HepG2 (cell line): Measurements from ENCODE around the gene HCAR1. TPM values are rescaled to one million over a fixed set of nuclear protein-coding genes. Genes with fewer than 3 reads are reported as not detected.

Experiments used
- EZH2 ChIP-seq: conservative IDR thresholded peaks from 2 replicates; pipeline ENCODE4 v1.6.1; 2012; ENCODE audit warnings: mild to moderate bottlenecking, low read depth, low read length, moderate library complexity
- GTF2F1 ChIP-seq: fragments of 150-350 bp; IDR thresholded peaks from 2 replicates; pipeline ENCODE4 v1.6.1; 2014; ENCODE audit warnings: low read length
- MBD4 ChIP-seq: IDR thresholded peaks from 2 replicates; pipeline ENCODE4 v1.6.1; 2012; ENCODE audit warnings: low read length, inconsistent platforms, borderline replicate concordance
- NFATC3 ChIP-seq: sonication (generic); formaldehyde crosslinking; IDR thresholded peaks from 2 replicates; pipeline ENCODE4 v1.5.1; 2020; ENCODE audit warnings: mild to moderate bottlenecking, missing genetic modification reagents
- PHF8 ChIP-seq: sonication (generic); formaldehyde crosslinking; IDR thresholded peaks from 2 replicates; pipeline ENCODE4 v1.5.0; 2020; ENCODE audit warnings: missing genetic modification reagents
- REPIN1 ChIP-seq: sonication (generic); formaldehyde crosslinking; IDR thresholded peaks from 2 replicates; pipeline ENCODE4 v1.8.0; 2022; ENCODE audit warnings: missing genetic modification reagents, low read depth, mild to moderate bottlenecking, borderline replicate concordance
- SIX1 ChIP-seq: sonication (generic); formaldehyde crosslinking; IDR thresholded peaks from 2 replicates; pipeline ENCODE4 v1.4.0; 2020; ENCODE audit warnings: missing genetic modification reagents, borderline replicate concordance
- TARDBP ChIP-seq: sonication (generic); formaldehyde crosslinking; IDR thresholded peaks from 2 replicates; pipeline ENCODE4 v1.8.0; 2022; ENCODE audit warnings: mild to moderate bottlenecking, missing genetic modification reagents
- XRCC5 ChIP-seq: fragments of 200-400 bp; formaldehyde crosslinking; optimal IDR thresholded peaks from 2 replicates; pipeline ENCODE3; 2017; ENCODE audit warnings: mild to moderate bottlenecking, low read length
- ZNF205 ChIP-seq: IDR thresholded peaks from 2 replicates; pipeline ENCODE4 v1.6.1; 2018; ENCODE audit warnings: missing biosample characterization, missing genetic modification reagents
- ZNF296 ChIP-seq: sonication (generic); formaldehyde crosslinking; conservative IDR thresholded peaks from 2 replicates; pipeline ENCODE4 v1.5.0; 2020; ENCODE audit warnings: mild to moderate bottlenecking, missing genetic modification reagents
- ZNF543 ChIP-seq: sonication (generic); formaldehyde crosslinking; IDR thresholded peaks from 2 replicates; pipeline ENCODE4 v1.4.0; 2020; ENCODE audit warnings: mild to moderate bottlenecking, missing genetic modification reagents
- ZNF7 ChIP-seq: IDR thresholded peaks from 2 replicates; pipeline ENCODE4 v1.6.1; 2016; ENCODE audit warnings: missing biosample characterization, missing genetic modification reagents
- ZNF749 ChIP-seq: sonication (generic); formaldehyde crosslinking; IDR thresholded peaks from 2 replicates; pipeline ENCODE4 v1.8.0; 2022; ENCODE audit warnings: mild to moderate bottlenecking, missing genetic modification reagents, moderate library complexity, borderline replicate concordance
- ZNF775 ChIP-seq: sonication (generic); formaldehyde crosslinking; IDR thresholded peaks from 2 replicates; pipeline ENCODE4 v1.4.0; 2020; ENCODE audit warnings: missing genetic modification reagents, mild to moderate bottlenecking, moderate library complexity, borderline replicate concordance
- polyA plus RNA-seq, 8 experiments: library from polyadenylated mRNA; depleted of rRNA in 3 of 8; stranded (reverse) in 7 of 8; unstranded in 1 of 8; fragments of >200 nt; fragmentation: Illumina TruSeq in 4 of 8; extraction: Trizol in 4 of 8; gene quantifications; 2 replicates each; pipeline versions ENCODE4 v1.2.1 to v1.2.3, GENCODE V29; 2011 to 2016; ENCODE audit warnings: low read depth in 4 of 8, missing spikeins in 1 of 8, mixed read lengths in 1 of 8; ENCODE audit not compliant: insufficient read depth in 1 of 8
- total RNA-seq, 5 experiments: library from RNA; depleted of rRNA; stranded (reverse); fragments of >200 nt; fragmentation: Illumina TruSeq; extraction: Trizol; gene quantifications; 2 replicates each; pipeline ENCODE4 v1.2.3, GENCODE V29; 2016; ENCODE audit warnings: low read depth in 1 of 5
- TF ChIP-seq, protein P1 (sequence below): sonication (generic); formaldehyde crosslinking; IDR thresholded peaks from 2 replicates; pipeline ENCODE4 v1.5.0; 2020; ENCODE audit warnings: missing genetic modification reagents
- TF ChIP-seq, protein P2 (sequence below): sonication (generic); formaldehyde crosslinking; IDR thresholded peaks from 2 replicates; pipeline ENCODE4 v1.8.0; 2022; ENCODE audit warnings: mild to moderate bottlenecking, missing genetic modification reagents, moderate library complexity
- TF ChIP-seq, protein P3 (sequence below): IDR thresholded peaks from 2 replicates; pipeline ENCODE4 v1.6.1; 2012; ENCODE audit warnings: inconsistent platforms
- TF ChIP-seq, protein P4 (sequence below): sonication (generic); formaldehyde crosslinking; IDR thresholded peaks from 2 replicates; pipeline ENCODE4 v1.4.0; 2020; ENCODE audit warnings: missing genetic modification reagents
- TF ChIP-seq, protein P5 (sequence below), 2 experiments: fragments of 450-650 bp in 1 of 2; sonication (generic) in 1 of 2; formaldehyde crosslinking; IDR thresholded peaks; 2 replicates each; pipeline versions ENCODE4 v1.5.0 to v1.8.0; 2020 to 2022; ENCODE audit warnings: mild to moderate bottlenecking in 1 of 2, missing genetic modification reagents in 1 of 2
- TF ChIP-seq, protein P6 (sequence below): sonication (generic); formaldehyde crosslinking; IDR thresholded peaks from 2 replicates; pipeline ENCODE4 v1.8.1; 2023; ENCODE audit warnings: missing genetic modification reagents, mild to moderate bottlenecking, borderline replicate concordance

The HCAR1 gene
- total and polyA plus RNA-seq, 2 of the 13 experiments (the other 11 are each of a cell fraction or from before 2014, with no cell fraction given) = 0.53 to 4.4 TPM

DNA sequence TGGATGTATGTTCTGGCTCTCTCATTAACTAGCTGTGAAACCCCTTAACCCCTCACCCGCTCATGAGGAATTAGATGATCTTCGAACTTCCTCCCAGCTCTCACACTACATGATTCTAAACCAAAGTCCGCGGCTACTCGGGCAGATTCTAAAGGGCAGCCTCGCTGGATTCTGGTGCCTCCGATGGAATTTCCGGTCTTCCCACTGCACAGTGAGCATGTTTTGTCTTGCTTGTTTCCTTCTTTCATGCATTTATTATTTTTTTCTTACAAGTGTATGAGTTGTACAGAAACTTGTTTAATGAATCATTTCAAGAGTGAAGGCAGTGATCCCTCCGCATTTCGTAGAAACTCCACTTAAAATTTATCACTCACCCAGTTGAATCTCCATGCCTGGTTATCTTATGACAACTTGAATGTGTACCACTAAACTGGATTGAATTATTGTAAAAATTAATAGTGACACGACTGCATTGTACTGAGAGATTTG, 9.5 kb downstream of the HCAR1 start (continued):
- TF ChIP-seq, protein P1, sequence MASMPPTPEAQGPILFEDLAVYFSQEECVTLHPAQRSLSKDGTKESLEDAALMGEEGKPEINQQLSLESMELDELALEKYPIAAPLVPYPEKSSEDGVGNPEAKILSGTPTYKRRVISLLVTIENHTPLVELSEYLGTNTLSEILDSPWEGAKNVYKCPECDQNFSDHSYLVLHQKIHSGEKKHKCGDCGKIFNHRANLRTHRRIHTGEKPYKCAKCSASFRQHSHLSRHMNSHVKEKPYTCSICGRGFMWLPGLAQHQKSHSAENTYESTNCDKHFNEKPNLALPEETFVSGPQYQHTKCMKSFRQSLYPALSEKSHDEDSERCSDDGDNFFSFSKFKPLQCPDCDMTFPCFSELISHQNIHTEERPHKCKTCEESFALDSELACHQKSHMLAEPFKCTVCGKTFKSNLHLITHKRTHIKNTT (CRISPR knock-in tag) = no peak
- TF ChIP-seq ZNF296 (CRISPR knock-in tag) (no peak), NFATC3 (CRISPR knock-in tag) (no peak), PHF8 (CRISPR knock-in tag) (no peak), ZNF7 (no peak), MBD4 (no peak), GTF2F1 (no peak), SIX1 (no peak), ZNF775 (CRISPR knock-in tag) (no peak), XRCC5 (no peak), TARDBP (CRISPR knock-in tag) (no peak), ZNF749 (no peak), REPIN1 (CRISPR knock-in tag) (no peak), ZNF543 (no peak), ZNF205 (no peak), EZH2 (no peak)
- TF ChIP-seq, protein P2, sequence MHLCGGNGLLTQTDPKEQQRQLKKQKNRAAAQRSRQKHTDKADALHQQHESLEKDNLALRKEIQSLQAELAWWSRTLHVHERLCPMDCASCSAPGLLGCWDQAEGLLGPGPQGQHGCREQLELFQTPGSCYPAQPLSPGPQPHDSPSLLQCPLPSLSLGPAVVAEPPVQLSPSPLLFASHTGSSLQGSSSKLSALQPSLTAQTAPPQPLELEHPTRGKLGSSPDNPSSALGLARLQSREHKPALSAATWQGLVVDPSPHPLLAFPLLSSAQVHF (CRISPR knock-in tag) = no peak
- TF ChIP-seq, protein P3, sequence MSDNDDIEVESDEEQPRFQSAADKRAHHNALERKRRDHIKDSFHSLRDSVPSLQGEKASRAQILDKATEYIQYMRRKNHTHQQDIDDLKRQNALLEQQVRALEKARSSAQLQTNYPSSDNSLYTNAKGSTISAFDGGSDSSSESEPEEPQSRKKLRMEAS = peak; percentile 56; the same call in 1 of the 2 replicates
- TF ChIP-seq, protein P4, sequence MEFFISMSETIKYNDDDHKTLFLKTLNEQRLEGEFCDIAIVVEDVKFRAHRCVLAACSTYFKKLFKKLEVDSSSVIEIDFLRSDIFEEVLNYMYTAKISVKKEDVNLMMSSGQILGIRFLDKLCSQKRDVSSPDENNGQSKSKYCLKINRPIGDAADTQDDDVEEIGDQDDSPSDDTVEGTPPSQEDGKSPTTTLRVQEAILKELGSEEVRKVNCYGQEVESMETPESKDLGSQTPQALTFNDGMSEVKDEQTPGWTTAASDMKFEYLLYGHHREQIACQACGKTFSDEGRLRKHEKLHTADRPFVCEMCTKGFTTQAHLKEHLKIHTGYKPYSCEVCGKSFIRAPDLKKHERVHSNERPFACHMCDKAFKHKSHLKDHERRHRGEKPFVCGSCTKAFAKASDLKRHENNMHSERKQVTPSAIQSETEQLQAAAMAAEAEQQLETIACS (CRISPR knock-in tag) = no peak
- TF ChIP-seq, protein P5, sequence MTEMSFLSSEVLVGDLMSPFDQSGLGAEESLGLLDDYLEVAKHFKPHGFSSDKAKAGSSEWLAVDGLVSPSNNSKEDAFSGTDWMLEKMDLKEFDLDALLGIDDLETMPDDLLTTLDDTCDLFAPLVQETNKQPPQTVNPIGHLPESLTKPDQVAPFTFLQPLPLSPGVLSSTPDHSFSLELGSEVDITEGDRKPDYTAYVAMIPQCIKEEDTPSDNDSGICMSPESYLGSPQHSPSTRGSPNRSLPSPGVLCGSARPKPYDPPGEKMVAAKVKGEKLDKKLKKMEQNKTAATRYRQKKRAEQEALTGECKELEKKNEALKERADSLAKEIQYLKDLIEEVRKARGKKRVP (CRISPR knock-in tag; IDR thresholded peaks at IDR 0.05) = no peak
- TF ChIP-seq, protein P6, sequence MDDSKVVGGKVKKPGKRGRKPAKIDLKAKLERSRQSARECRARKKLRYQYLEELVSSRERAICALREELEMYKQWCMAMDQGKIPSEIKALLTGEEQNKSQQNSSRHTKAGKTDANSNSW (CRISPR knock-in tag) = no peak
